Stimulated activated CD4-positive, alpha-beta T cell treated with anti-CD3 and anti-CD28 coated beads, Interleukin-12 subunit alpha, Interleukin-12 subunit beta, amount 100 ng/mL, for 4 hours (primary cell): Measurements from ENCODE around the gene OR52K1.
"Not testable (repeated sequence)": the region's sequence is repeated elsewhere in the genome, so short reads cannot be mapped to it uniquely, and the experiment has no call there.

Experiments used
- DNase-seq: peaks from one replicate; pipeline ENCODE4 v3.0.0-alpha.2; 2020

OR52K1 gene

DNA sequence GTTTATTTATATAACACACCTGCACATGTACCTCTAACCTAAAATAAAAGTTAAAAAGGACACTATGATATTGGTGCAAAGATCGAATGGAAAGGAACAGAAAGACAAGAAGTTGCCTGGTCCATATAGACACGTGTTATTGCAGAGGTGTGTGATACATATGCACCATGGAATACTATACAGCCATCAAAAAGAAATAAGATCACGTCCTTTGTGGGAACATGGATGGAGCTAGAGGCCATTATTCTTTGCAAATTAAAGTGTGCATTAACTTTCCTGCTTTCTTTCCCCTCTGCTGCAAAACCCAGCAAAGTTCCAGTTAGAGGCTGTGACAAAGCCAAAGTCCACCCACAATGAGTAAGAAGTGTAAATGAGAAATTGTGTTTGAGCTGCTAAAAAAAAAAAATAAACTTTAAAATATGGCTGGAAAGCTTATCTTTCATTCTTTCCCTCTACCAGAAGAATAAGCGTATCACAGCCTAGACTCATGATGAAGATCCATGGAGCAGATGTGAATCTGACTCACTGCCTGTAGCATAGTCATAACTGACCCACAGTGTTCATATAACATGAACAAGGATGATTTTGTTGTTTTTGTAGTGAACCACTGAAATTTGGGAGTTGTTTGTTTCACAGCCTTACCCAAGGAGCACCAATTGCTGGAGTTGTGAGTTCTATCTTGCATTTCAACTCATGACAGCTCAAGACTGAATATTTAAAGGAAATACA is 9.6 kb downstream of the OR52K1 start:
- no peak for DNase-seq

GRCh38 chr11:4493480-4493818 is 11.0 kb downstream of the OR52K1 start:
- no peak for DNase-seq

GRCh38 chr11:4495487-4495886 is 13.0 kb downstream of the OR52K1 start:
- no peak for DNase-seq

DNA sequence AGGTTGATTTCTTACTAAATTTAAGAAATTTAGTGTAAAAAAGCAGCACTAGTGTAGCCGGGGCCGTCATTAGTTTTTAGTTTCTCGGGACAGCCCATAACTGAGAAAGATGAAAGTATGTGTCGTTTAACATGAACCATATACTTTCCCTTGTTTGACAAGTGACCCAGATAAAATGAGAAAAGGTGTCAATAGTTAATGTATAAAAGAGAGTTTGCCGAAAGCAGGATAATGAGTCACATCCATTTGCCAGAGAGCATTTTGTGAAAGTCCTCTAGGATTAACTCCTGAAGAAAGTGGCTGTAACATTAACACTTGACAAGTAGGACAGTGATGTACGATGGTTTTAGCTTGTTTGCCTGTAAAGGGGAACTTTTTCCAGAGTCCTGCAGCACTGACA is 13.5 kb downstream of the OR52K1 start:
- no peak for DNase-seq

- DNase-seq = no peak
These were observed 14.3 kb downstream of the OR52K1 start for GRCh38 chr11:4496557-4497248.

- DNase-seq = no peak
These were observed 26.4 kb downstream of the OR52K1 start for GRCh38 chr11:4508886-4509285.

- no peak for DNase-seq
These were observed 29.1 kb downstream of the OR52K1 start for GRCh38 chr11:4511282-4512245.

DNA sequence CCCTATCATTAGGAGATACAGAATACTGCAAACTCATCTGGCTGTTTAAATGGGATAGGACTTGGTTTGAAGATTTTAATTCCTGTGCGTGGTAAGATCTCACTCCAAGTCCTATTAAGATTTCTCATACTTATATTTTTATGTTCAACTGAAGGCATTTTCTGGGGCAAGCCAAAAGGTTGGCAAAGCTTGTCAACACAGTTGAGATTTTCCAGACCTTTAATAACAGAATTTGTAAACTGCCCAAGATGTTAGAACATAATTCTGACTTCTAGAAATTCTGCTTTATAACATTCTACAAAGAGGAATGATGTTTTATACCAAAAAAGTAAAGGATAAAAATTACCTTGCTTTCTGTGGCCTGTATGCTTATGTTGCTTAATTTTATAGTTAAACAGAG is 31.8 kb downstream of the OR52K1 start:
- no peak for DNase-seq

GRCh38 chr11:4522339-4522738 is 39.9 kb downstream of the OR52K1 start:
- DNase-seq = no peak

DNA sequence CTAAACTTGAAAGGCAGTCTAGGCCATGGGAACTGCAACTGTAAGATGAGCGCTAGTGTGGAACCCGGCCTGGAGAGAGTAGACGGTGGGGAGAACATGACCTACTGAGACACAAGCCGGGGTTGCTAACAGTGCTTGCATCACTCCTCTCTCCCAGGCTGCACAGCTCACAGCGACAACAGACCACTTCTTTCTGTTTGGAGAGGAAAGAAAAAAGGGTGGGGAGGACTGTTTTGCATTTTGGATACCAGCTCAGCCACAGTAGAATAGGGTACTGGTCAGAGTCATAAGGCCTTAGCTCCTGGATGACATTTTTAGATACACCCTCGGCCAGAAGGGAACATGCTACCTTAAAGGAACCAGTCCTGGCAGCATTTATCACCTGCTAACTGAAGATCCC is 40.3 kb downstream of the OR52K1 start:
- DNase-seq = no peak

- no peak for DNase-seq
These were observed 41.2 kb downstream of the OR52K1 start for GRCh38 chr11:4523666-4524065.

DNA sequence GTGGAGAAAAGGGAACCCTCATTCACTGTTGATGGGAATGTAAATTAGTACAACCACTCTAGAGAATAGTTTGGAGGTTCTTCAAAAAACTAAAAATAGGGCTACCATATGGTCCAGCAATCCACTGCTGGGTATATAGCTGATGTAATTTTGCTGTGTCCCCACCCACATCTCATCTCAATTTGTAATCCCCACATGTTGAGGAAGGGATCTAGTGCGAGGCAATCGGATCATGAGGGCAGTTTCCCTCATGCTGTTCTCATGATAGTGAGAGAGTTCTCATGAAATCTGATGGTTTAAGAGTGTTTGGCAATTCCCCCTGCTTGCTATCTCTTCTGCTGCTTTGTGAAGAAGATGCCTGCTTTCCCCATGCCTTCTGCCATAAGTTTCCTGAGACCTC is 45.5 kb downstream of the OR52K1 start:
- no peak for DNase-seq

- not testable (repeated sequence) for DNase-seq
These were observed 49.2 kb downstream of the OR52K1 start for GRCh38 chr11:4531686-4532085.

- DNase-seq = peak; percentile 45
These were observed 57.3 kb downstream of the OR52K1 start for GRCh38 chr11:4539603-4540219.

- DNase-seq = no peak
These were observed 58.6 kb downstream of the OR52K1 start for GRCh38 chr11:4541071-4541470.
